ENCODE results near the gene DNAAF8.

DNAAF8 gene

GRCh38 chr16:4785758-4786433 lies 51.6 kb downstream of the DNAAF8 start:
- DNase-seq, result no peak

- no peak for DNase-seq
Measured at GRCh38 chr16:4787068-4787467, 52.7 kb downstream of the DNAAF8 start.

- no peak for DNase-seq
Measured at GRCh38 chr16:4787627-4788482, 53.5 kb downstream of the DNAAF8 start, which contains the start of gene SEPTIN12. Gene SEPTIN12 (minus strand): TSS chr16:4788345. CDS start chr16:4787645, 700 bp downstream.

GRCh38 chr16:4788489-4788889 lies 54.2 kb downstream of the DNAAF8 start:
- no peak for DNase-seq

GRCh38 chr16:4788910-4789309 lies 54.6 kb downstream of the DNAAF8 start:
- no peak for DNase-seq

GRCh38 chr16:4790261-4790660 lies 55.9 kb downstream of the DNAAF8 start:
- no peak for DNase-seq

- no peak for DNase-seq
Measured at GRCh38 chr16:4790871-4791270, 56.5 kb downstream of the DNAAF8 start.

- no peak for DNase-seq
Measured at GRCh38 chr16:4792951-4793513, 58.7 kb downstream of the DNAAF8 start.

GRCh38 chr16:4795181-4795827 lies 61.0 kb downstream of the DNAAF8 start, which contains the start of gene SMIM22:
Gene SMIM22 (plus strand): TSS chr16:4795369. CDS start chr16:4795735, 366 bp downstream.
- no peak for DNase-seq

- DNase-seq, result no peak
Measured at GRCh38 chr16:4795828-4796572, 61.7 kb downstream of the DNAAF8 start.

- DNase-seq, result no peak
Measured at GRCh38 chr16:4796982-4797804, 62.9 kb downstream of the DNAAF8 start.

- no peak for DNase-seq
Measured at GRCh38 chr16:4797805-4798252, 63.5 kb downstream of the DNAAF8 start.

GRCh38 chr16:4798456-4798855 lies 64.1 kb downstream of the DNAAF8 start:
- no peak for DNase-seq

Measured in activated CD4-positive, CD25-positive, alpha-beta regulatory T cell treated with anti-CD3 and anti-CD28 coated beads, Interleukin-2, amount 50 U/mL, for 72 hours (primary cell).